GM23338 (cell line): ENCODE results near the gene EFCAB9. TPM values are rescaled to one million over a fixed set of nuclear protein-coding genes. Genes with fewer than 3 reads are reported as not detected.
A peak's percentile ranks its signal among the peaks of the same experiment; 100 is the strongest.

Experiments used
- ATAC-seq: fragments of 200-7000 bp; cut with Tn5 transposase; 3 replicates; pipeline ENCODE4 v1.9.1; 2020
- DNase-seq: peaks from one replicate; pipeline ENCODE4 v3.0.0-alpha.2; 2015; ENCODE audit warnings: low spot score
- H2AFZ ChIP-seq: fragments of 200-600 bp; sonication (generic); 2 replicates; pipeline ENCODE4 v1.8.0; 2016; ENCODE audit warnings: antibody characterized with exemption, mild to moderate bottlenecking, moderate library complexity
- H3F3A ChIP-seq: fragments of 200-600 bp; sonication (generic); replicated peaks from 2 replicates; pipeline ENCODE4 v1.8.0; 2017; ENCODE audit warnings: antibody characterized with exemption, mixed run types, low read depth
- H3K27ac ChIP-seq: fragments of 200-600 bp; sonication (generic); 2 replicates; pipeline ENCODE4 v1.6.1; 2016; ENCODE audit warnings: low read depth
- H3K27me3 ChIP-seq: fragments of 200-600 bp; sonication (generic); 2 replicates; pipeline ENCODE4 v1.8.0; 2016; ENCODE audit warnings: mild to moderate bottlenecking, mixed run types, moderate library complexity; ENCODE audit not compliant: insufficient read depth
- H3K36me3 ChIP-seq: fragments of 200-600 bp; sonication (generic); 2 replicates; pipeline ENCODE4 v1.8.0; 2016; ENCODE audit warnings: mild to moderate bottlenecking; ENCODE audit not compliant: insufficient read depth
- H3K4me1 ChIP-seq: fragments of 200-600 bp; sonication (generic); 2 replicates; pipeline ENCODE4 v1.8.0; 2016; ENCODE audit warnings: mild to moderate bottlenecking, moderate library complexity; ENCODE audit not compliant: insufficient read depth
- H3K4me2 ChIP-seq: fragments of 200-600 bp; sonication (generic); 2 replicates; pipeline ENCODE4 v1.7.1; 2017; ENCODE audit warnings: mixed run types
- H3K4me3 ChIP-seq: fragments of 200-600 bp; sonication (generic); 2 replicates; pipeline ENCODE4 v1.6.1; 2016; ENCODE audit warnings: mixed run types
- H3K79me2 ChIP-seq: fragments of 200-600 bp; sonication (generic); replicated peaks from 2 replicates; pipeline ENCODE4 v1.8.0; 2017; ENCODE audit warnings: mild to moderate bottlenecking; ENCODE audit not compliant: insufficient read depth
- H3K9me2 ChIP-seq: fragments of 200-600 bp; sonication (generic); 2 replicates; pipeline ENCODE4 v1.8.0; 2017; ENCODE audit not compliant: insufficient read depth
- H4K20me1 ChIP-seq: fragments of 200-600 bp; sonication (generic); replicated peaks from 2 replicates; pipeline ENCODE4 v1.8.0; 2017; ENCODE audit warnings: mild to moderate bottlenecking; ENCODE audit not compliant: insufficient read depth
- H3K27ac Mint-ChIP-seq: 2 replicates; pipeline ENCODE4 v1.8.0; 2020; ENCODE audit warnings: inconsistent platforms, mild to moderate bottlenecking, moderate library complexity, mixed read lengths
- H3K27me3 Mint-ChIP-seq: 3 replicates; pipeline ENCODE4 v1.8.0; 2022; ENCODE audit warnings: low read depth, mild to moderate bottlenecking, moderate library complexity, mixed read lengths, inconsistent platforms; ENCODE audit not compliant: insufficient read depth, poor library complexity
- H3K36me3 Mint-ChIP-seq: 3 replicates; pipeline ENCODE4 v1.8.0; 2021; ENCODE audit warnings: low read depth, mild to moderate bottlenecking, inconsistent platforms, moderate library complexity, mixed read lengths
- H3K4me1 Mint-ChIP-seq: 3 replicates; pipeline ENCODE4 v1.8.0; 2020; ENCODE audit warnings: mild to moderate bottlenecking, inconsistent platforms, mixed read lengths
- H3K4me3 Mint-ChIP-seq: 3 replicates; pipeline ENCODE4 v1.8.0; 2021; ENCODE audit warnings: moderate library complexity, mild to moderate bottlenecking, inconsistent platforms, mixed read lengths
- H3K9me3 Mint-ChIP-seq: 3 replicates; pipeline ENCODE4 v1.8.0; 2020; ENCODE audit warnings: moderate library complexity, mild to moderate bottlenecking, inconsistent platforms, mixed read lengths
- CREB1 ChIP-seq: fragments of 250-450 bp; sonication (Bioruptor Pico); IDR thresholded peaks from 2 replicates; pipeline ENCODE4 v1.5.0; 2020; ENCODE audit warnings: low read depth, mild to moderate bottlenecking, moderate library complexity
- EZH2 ChIP-seq: fragments of 200-600 bp; sonication (generic); IDR thresholded peaks from one replicate; pipeline ENCODE4 v1.8.0; 2017; ENCODE audit warnings: antibody characterized with exemption, mild to moderate bottlenecking, low read depth; ENCODE audit not compliant: unreplicated experiment
- EZH2phosphoT487 ChIP-seq: fragments of 200-600 bp; sonication (generic); IDR thresholded peaks from one replicate; pipeline ENCODE4 v1.8.1; 2018; ENCODE audit warnings: antibody characterized with exemption; ENCODE audit not compliant: unreplicated experiment
- JUNB ChIP-seq: IDR thresholded peaks from one replicate; pipeline ENCODE4 v1.6.1; 2016; ENCODE audit warnings: antibody characterized with exemption; ENCODE audit not compliant: unreplicated experiment
- NANOG ChIP-seq: IDR thresholded peaks from 2 replicates; pipeline ENCODE4 v1.6.1; 2016; ENCODE audit warnings: antibody characterized with exemption, borderline replicate concordance
- POLR2AphosphoS5 ChIP-seq: IDR thresholded peaks from 2 replicates; pipeline ENCODE4 v1.6.1; 2016; ENCODE audit warnings: antibody characterized with exemption, low read depth
- ZNF114 ChIP-seq: fragments of 250-450 bp; sonication (Bioruptor Pico); IDR thresholded peaks from 2 replicates; pipeline ENCODE4 v1.5.0; 2020; ENCODE audit warnings: mild to moderate bottlenecking, moderate library complexity
- ZNF331 ChIP-seq: fragments of 250-450 bp; sonication (Bioruptor Pico); IDR thresholded peaks from 2 replicates; pipeline ENCODE4 v1.5.0; 2020; ENCODE audit warnings: low read depth, mild to moderate bottlenecking, moderate library complexity
- ZNF462 ChIP-seq: fragments of 250-450 bp; sonication (Bioruptor Pico); IDR thresholded peaks from 2 replicates; pipeline ENCODE4 v1.5.0; 2020; ENCODE audit warnings: mild to moderate bottlenecking, moderate library complexity
- polyA plus RNA-seq: library from polyadenylated mRNA; unstranded; fragments of >200 nt; fragmentation: Nextera tagmentation; extraction: Ambion mirVana; gene quantifications from 2 replicates; pipeline ENCODE4 v1.2.1, GENCODE V29; 2016
- total RNA-seq: library from RNA; depleted of rRNA; stranded (reverse); fragments of >200 nt; shearing (Covaris generic); gene quantifications from 2 replicates; pipeline ENCODE4 v1.2.3, GENCODE V29; 2014
- TF ChIP-seq, protein P1 (sequence below): IDR thresholded peaks from 2 replicates; pipeline ENCODE4 v1.6.1; 2016; ENCODE audit warnings: antibody characterized with exemption
- TF ChIP-seq, protein P2 (sequence below), 2 experiments: fragments of 200-600 bp in 1 of 2; sonication (generic) in 1 of 2; conservative IDR thresholded peaks; 2 replicates each; pipeline versions ENCODE4 v1.5.1 to v1.6.1; 2016 to 2017; ENCODE audit warnings: antibody characterized with exemption in 2 of 2, low read depth in 2 of 2, mild to moderate bottlenecking in 2 of 2, moderate library complexity in 1 of 2

Gene EFCAB9
- total and polyA plus RNA-seq, 2 experiments from 2014 or later = not detected

GRCh38 chr5:172234031-172234430 lies 40.1 kb downstream of the EFCAB9 start:
- TF ChIP-seq, protein P1, sequence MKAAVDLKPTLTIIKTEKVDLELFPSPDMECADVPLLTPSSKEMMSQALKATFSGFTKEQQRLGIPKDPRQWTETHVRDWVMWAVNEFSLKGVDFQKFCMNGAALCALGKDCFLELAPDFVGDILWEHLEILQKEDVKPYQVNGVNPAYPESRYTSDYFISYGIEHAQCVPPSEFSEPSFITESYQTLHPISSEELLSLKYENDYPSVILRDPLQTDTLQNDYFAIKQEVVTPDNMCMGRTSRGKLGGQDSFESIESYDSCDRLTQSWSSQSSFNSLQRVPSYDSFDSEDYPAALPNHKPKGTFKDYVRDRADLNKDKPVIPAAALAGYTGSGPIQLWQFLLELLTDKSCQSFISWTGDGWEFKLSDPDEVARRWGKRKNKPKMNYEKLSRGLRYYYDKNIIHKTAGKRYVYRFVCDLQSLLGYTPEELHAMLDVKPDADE = no peak
- no peak for TF ChIP-seq EZH2
- no peak overlapping the region for H3K4me3 ChIP-seq
- no peak overlapping the region for H3K4me3 Mint-ChIP-seq
- H3K9me3 Mint-ChIP-seq = no peaks in the 10 kb centered on the region
- H2AFZ ChIP-seq = no peak overlapping the region
- no peak overlapping the region for H3K27ac Mint-ChIP-seq
- no peak overlapping the region for H3K4me2 ChIP-seq
- peaks cover 35% of the 10 kb centered on the region for H4K20me1 ChIP-seq
- peaks cover 58% of the 10 kb centered on the region for H3K79me2 ChIP-seq
- peaks cover 4% of the 10 kb centered on the region; the same call in 1 of the 2 replicates for H3F3A ChIP-seq
- DNase-seq (no peak), ATAC-seq (no peak)
- H3K27me3 Mint-ChIP-seq = peaks cover 1% of the 10 kb centered on the region
- H3K36me3 Mint-ChIP-seq = peaks cover 34% of the 10 kb centered on the region
- peaks cover 15% of the 10 kb centered on the region for H3K4me1 ChIP-seq
- peaks cover 30% of the 10 kb centered on the region for H3K4me1 Mint-ChIP-seq
- H3K36me3 ChIP-seq = peaks cover 7% of the 10 kb centered on the region; the same call in 1 of the 2 replicates
- no peak overlapping the region for H3K27ac ChIP-seq
- no peaks in the 10 kb centered on the region for H3K27me3 ChIP-seq
- no peaks in the 10 kb centered on the region for H3K9me2 ChIP-seq

DNA sequence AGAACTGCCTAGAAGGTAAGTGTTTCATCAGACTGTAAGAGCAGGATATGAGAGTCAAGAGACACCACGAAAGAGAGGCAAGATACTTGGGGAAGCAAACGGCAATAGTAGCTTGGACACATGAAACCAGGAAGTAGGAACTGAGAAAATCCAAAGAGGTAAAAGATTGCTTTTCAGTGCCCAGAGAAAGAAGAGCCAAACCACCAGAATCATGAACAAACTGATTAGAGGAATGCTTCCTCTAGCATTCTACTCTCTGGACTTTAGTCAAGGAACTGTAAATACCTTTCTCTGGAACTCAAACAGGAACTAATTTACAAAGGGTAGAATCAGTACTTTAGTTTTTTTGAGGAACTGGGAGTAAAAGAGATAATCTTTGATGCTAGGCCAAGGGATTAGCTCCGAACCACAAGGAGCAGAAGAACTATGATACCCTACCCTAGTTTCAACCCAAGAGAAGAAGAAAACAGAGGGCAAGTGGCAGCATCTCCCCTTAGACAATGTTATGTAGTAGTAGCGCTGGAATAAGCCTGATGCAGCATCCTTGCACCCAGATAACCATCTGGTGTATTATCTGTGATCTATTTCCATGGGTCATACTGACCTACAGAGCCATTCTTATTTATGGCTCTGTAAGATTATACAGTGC lies 41.3 kb downstream of the EFCAB9 start:
- Histone ChIP-seq H3K9me2 (no peaks in the 10 kb centered on the region), H3F3A (peaks cover 4% of the 10 kb centered on the region; the same call in 1 of the 2 replicates), H3K27me3 (no peaks in the 10 kb centered on the region), H3K27ac (no peak overlapping the region), H2AFZ (no peak overlapping the region), H3K4me2 (no peak overlapping the region), H4K20me1 (peaks cover 39% of the 10 kb centered on the region), H3K36me3 (peaks cover 7% of the 10 kb centered on the region; the same call in 1 of the 2 replicates), H3K4me3 (no peak overlapping the region), H3K79me2 (peaks cover 62% of the 10 kb centered on the region), H3K4me1 (peaks cover 15% of the 10 kb centered on the region)
- peak overlapping the region; percentile 19; the same call in 1 of the 2 replicates for H3K27ac Mint-ChIP-seq
- peaks cover 33% of the 10 kb centered on the region for H3K4me1 Mint-ChIP-seq
- peaks cover 26% of the 10 kb centered on the region for H3K36me3 Mint-ChIP-seq
- H3K9me3 Mint-ChIP-seq = no peaks in the 10 kb centered on the region
- ATAC-seq (no peak), DNase-seq (no peak)
- TF ChIP-seq ZNF114 (CRISPR knock-in tag) (no peak), ZNF462 (no peak), ZNF331 (CRISPR knock-in tag) (no peak), CREB1 (CRISPR knock-in tag) (no peak), EZH2phosphoT487 (no peak), JUNB (no peak), POLR2AphosphoS5 (no peak), NANOG (no peak)
- TF ChIP-seq, protein P2, sequence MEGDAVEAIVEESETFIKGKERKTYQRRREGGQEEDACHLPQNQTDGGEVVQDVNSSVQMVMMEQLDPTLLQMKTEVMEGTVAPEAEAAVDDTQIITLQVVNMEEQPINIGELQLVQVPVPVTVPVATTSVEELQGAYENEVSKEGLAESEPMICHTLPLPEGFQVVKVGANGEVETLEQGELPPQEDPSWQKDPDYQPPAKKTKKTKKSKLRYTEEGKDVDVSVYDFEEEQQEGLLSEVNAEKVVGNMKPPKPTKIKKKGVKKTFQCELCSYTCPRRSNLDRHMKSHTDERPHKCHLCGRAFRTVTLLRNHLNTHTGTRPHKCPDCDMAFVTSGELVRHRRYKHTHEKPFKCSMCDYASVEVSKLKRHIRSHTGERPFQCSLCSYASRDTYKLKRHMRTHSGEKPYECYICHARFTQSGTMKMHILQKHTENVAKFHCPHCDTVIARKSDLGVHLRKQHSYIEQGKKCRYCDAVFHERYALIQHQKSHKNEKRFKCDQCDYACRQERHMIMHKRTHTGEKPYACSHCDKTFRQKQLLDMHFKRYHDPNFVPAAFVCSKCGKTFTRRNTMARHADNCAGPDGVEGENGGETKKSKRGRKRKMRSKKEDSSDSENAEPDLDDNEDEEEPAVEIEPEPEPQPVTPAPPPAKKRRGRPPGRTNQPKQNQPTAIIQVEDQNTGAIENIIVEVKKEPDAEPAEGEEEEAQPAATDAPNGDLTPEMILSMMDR (conservative IDR thresholded peaks at IDR 0.05; ENCODE audit: low read depth in 2 of 2) = no peak
- no peak overlapping the region for H3K4me3 Mint-ChIP-seq
- H3K27me3 Mint-ChIP-seq = peaks cover 3% of the 10 kb centered on the region
